IMR-90 (cell line): ENCODE measurements around the gene CDKN2D.

Experiments
- BHLHE40 ChIP-seq: fragments of 150-350 bp; IDR thresholded peaks from 2 replicates; pipeline ENCODE4 v1.6.1; 2016; ENCODE audit warnings: mild to moderate bottlenecking, low read depth, low read length
- CEBPB ChIP-seq: IDR thresholded peaks from 2 replicates; pipeline ENCODE4 v1.6.1; 2012; ENCODE audit warnings: low read depth, low read length, improper control_type of control experiment
- FOS ChIP-seq: fragments of 150-350 bp; IDR thresholded peaks from 2 replicates; pipeline ENCODE4 v1.6.1; 2016; ENCODE audit warnings: low read depth, low read length
- MAFK ChIP-seq: IDR thresholded peaks from 2 replicates; pipeline ENCODE4 v1.6.1; 2012; ENCODE audit warnings: low read depth, low read length, improper control_type of control experiment
- MXI1 ChIP-seq: IDR thresholded peaks from 2 replicates; pipeline ENCODE4 v1.6.1; 2012; ENCODE audit warnings: low read depth, mild to moderate bottlenecking, low read length, moderate library complexity, borderline replicate concordance
- POLR2A ChIP-seq: IDR thresholded peaks from 2 replicates; pipeline ENCODE4 v1.6.1; 2012; ENCODE audit warnings: mild to moderate bottlenecking, low read depth, low read length
- RAD21 ChIP-seq: IDR thresholded peaks from 2 replicates; pipeline ENCODE4 v1.6.1; 2012; ENCODE audit warnings: low read length, improper control_type of control experiment
- RCOR1 ChIP-seq: IDR thresholded peaks from 2 replicates; pipeline ENCODE4 v1.6.1; 2012; ENCODE audit warnings: mild to moderate bottlenecking, low read length, improper control_type of control experiment; ENCODE audit not compliant: insufficient replicate concordance
- RFX5 ChIP-seq: IDR thresholded peaks from 2 replicates; pipeline ENCODE4 v1.8.0; 2012; ENCODE audit warnings: low read depth, mild to moderate bottlenecking, low read length, moderate library complexity
- SMC3 ChIP-seq: fragments of 150-350 bp; IDR thresholded peaks from 2 replicates; pipeline ENCODE4 v1.6.1; 2016; ENCODE audit warnings: low read depth, mild to moderate bottlenecking, antibody characterized with exemption, low read length, moderate library complexity
- TF ChIP-seq, protein P1 (sequence below): conservative IDR thresholded peaks from 2 replicates; pipeline ENCODE4 v1.5.1; 2012; ENCODE audit warnings: mild to moderate bottlenecking, low read depth, low read length, improper control_type of control experiment
- TF ChIP-seq, protein P2 (sequence below): fragments of 150-350 bp; IDR thresholded peaks from 2 replicates; pipeline ENCODE4 v1.6.1; 2017; ENCODE audit warnings: mild to moderate bottlenecking, antibody characterized with exemption, low read length, low read depth
- TF ChIP-seq, protein P3 (sequence below): fragments of 150-350 bp; IDR thresholded peaks from 2 replicates; pipeline ENCODE4 v1.6.1; 2016; ENCODE audit warnings: low read depth, mild to moderate bottlenecking, low read length, moderate library complexity, borderline replicate concordance

DNA sequence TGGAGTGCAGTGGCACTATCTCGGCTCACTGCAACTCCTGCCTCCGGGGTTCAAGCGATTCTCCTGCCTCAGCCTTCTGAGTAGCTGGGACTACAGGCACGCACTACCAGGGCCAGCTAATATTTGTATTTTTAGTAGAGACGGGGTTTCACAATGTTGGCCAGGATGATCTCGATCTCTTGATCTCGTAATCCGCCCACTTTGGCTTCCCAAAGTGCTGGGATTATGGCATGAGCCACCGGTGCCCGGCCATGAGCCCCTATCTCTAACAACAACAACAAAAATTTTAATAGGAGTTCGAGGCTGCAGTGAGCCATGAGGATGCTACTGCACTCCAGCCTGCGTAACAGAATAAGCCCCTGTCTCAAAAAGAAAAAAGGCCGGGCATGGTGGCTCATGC is 13.3 kb upstream of the CDKN2D start:
- TF ChIP-seq, protein P1, sequence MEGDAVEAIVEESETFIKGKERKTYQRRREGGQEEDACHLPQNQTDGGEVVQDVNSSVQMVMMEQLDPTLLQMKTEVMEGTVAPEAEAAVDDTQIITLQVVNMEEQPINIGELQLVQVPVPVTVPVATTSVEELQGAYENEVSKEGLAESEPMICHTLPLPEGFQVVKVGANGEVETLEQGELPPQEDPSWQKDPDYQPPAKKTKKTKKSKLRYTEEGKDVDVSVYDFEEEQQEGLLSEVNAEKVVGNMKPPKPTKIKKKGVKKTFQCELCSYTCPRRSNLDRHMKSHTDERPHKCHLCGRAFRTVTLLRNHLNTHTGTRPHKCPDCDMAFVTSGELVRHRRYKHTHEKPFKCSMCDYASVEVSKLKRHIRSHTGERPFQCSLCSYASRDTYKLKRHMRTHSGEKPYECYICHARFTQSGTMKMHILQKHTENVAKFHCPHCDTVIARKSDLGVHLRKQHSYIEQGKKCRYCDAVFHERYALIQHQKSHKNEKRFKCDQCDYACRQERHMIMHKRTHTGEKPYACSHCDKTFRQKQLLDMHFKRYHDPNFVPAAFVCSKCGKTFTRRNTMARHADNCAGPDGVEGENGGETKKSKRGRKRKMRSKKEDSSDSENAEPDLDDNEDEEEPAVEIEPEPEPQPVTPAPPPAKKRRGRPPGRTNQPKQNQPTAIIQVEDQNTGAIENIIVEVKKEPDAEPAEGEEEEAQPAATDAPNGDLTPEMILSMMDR: no peak
- TF ChIP-seq, protein P2, sequence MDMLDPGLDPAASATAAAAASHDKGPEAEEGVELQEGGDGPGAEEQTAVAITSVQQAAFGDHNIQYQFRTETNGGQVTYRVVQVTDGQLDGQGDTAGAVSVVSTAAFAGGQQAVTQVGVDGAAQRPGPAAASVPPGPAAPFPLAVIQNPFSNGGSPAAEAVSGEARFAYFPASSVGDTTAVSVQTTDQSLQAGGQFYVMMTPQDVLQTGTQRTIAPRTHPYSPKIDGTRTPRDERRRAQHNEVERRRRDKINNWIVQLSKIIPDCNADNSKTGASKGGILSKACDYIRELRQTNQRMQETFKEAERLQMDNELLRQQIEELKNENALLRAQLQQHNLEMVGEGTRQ: no peak
- TF ChIP-seq MAFK (no peak), RAD21 (no peak), POLR2A (no peak), RCOR1 (no peak), SMC3 (no peak), RFX5 (no peak), FOS (no peak), MXI1 (no peak), CEBPB (no peak), BHLHE40 (no peak)
- TF ChIP-seq, protein P3, sequence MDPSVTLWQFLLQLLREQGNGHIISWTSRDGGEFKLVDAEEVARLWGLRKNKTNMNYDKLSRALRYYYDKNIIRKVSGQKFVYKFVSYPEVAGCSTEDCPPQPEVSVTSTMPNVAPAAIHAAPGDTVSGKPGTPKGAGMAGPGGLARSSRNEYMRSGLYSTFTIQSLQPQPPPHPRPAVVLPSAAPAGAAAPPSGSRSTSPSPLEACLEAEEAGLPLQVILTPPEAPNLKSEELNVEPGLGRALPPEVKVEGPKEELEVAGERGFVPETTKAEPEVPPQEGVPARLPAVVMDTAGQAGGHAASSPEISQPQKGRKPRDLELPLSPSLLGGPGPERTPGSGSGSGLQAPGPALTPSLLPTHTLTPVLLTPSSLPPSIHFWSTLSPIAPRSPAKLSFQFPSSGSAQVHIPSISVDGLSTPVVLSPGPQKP: no peak
